CD4-positive, alpha-beta T cell treated with Interleukin-17A for 4 hours (primary cell): ENCODE results near the gene EDEM1.
"Not testable (repeated sequence)": the region's sequence is repeated elsewhere in the genome, so short reads cannot be mapped to it uniquely, and the experiment has no call there.

Experiments used
- DNase-seq: peaks from one replicate; pipeline ENCODE4 v3.0.0-alpha.2; 2020; ENCODE audit warnings: mixed read lengths

Gene EDEM1

GRCh38 chr3:5238545-5238944 lies 51.0 kb downstream of the EDEM1 start:
- no peak for DNase-seq

- DNase-seq, result no peak
Observed at GRCh38 chr3:5239602-5240001, 52.1 kb downstream of the EDEM1 start.

GRCh38 chr3:5240740-5241139 lies 53.2 kb downstream of the EDEM1 start:
- no peak for DNase-seq

DNA sequence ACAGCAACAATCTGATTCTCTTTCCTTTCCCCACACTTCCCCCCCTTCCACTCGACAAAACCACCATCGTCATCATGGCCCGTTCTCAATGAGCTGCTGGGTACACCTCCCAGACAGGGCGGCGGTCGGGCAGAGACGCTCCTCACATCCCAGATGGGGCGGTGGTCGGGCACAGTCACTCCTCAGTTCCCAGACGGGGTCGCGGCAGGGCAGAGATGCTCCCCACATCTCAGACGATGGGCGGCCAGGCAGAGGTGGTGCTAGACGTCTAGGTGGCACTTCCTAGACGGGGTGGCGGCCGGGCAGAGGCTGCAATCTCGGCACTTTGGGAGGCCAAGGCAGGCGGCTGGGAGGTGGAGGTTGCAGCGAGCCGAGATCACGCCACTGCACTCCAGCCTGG lies 55.3 kb downstream of the EDEM1 start:
- DNase-seq, result not testable (repeated sequence)

DNA sequence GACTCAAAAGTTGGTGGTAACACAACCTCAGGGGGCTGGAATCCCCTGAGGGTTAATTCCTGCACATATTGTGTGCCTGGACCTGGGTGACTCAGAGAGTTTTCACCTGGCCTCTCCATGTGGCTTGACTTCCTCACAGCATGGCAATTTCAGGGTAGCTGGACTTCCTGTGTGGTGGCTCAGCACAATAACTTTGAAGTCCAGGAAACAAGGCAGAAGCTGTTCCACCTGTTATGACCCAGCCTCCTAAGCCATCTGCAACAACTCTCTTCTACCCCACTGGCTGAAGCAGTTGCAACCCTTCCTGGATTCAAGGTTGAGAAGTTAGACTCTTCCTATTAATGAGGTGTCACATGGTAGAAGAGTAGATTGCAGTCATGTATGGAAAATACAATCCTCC lies 58.4 kb downstream of the EDEM1 start:
- DNase-seq, result no peak

GRCh38 chr3:5248822-5249221 lies 61.3 kb downstream of the EDEM1 start:
- no peak for DNase-seq

DNA sequence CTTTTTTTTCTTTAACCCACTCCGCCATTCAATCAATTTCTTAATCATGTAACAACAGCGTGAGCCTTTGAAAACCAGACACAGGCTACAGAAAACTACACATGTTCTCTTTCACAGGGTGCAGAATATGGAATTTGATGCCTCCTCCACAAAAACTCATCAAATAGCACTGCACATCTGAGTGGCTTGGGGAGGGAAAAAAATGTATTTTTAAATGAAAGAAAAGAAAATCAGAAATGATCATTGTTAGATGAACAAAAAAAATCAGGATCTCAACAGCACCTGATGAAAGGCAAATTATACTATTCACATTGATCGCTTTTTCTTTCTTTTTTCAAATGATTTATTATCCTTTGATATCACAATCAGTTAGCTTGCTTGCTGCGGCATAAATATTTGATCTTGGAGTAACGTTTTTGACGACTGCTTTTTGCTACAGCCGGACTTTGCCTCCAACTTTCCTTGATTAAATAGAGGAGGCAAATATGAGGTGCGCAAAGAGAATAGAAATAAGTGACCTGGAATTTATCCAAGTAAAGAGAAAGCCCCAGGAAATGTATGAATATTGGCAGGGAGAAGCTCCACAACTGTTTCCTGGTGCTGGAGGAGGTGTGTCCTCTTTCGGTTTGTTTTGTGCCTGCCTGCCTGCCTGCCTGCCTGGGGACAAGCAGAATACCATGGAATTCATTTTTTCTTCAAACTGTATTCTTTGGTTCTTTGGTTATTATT lies 63.1 kb downstream of the EDEM1 start:
- no peak for DNase-seq

DNA sequence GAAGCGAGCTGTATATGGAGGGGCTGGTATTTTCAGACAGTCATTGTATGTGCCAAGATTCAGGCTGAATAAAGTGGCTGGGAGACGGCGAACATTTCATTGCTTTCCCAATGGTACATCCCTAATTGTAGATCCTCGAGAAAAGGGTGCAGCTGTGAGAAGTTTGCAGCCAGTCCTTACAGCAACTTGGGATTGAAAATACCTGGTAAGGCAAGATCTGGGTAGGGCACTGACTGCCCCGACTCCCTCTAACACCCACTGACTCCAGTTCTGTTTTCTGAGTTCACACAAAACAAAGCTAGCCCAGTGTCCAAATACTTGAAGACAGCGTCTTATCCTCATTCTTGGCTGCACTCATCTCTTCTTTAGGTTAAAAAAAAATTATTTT lies 63.7 kb downstream of the EDEM1 start:
- DNase-seq, result no peak

DNA sequence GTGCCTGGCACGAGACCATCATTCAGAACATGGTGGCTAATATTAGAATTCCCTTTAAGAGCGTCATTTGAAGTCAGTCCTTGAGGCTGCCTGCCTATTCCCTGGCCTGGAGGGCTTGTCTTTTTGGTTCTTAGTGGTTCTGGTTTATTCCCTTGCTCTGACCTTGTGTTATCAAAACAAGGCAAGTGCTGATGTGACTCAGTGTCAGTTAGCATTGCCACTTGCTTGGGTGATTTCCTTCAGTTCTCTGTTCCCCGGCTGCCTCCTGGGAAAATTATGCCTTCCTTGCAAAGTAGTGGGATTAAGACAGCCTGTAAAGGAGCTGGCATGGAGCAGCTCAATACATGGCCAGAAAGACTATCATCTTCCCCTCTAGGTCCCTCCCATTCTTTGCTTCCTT lies 64.6 kb downstream of the EDEM1 start:
- no peak for DNase-seq

DNA sequence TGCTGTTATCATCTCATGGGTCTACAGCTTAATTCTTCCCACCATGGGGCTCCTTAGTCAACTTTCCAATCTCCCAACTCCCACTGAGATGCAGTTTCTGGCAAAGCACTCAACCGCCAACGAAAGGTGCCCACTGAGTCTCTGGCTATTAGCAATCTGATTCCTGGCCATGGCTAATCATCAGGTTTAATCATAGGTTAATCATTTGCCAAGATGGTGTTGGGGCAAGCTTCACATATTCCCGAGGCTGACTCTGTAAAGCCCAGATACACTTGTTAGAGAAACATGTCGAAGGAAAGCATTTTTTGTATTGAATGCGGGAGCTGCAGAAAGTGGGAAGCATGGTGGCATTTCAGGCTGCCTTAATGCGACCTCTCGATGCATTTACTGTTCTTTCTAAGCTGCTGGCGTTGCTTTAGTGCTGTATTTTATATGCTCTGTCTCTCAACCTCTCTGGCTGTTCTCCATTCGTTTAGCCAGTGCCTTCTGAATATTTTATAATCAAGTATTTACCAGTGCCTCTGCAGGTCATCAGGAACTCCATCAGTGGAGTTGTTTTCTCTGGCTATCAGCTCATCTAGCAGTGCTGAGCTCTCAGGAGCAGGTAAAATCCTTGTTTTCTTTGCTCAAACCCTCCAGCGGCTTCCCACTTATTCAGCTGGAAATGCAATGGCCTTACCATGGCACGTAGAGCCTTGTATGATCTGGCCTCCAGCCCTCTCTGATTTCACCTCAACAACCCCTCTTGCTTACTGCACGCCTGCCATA lies 67.0 kb downstream of the EDEM1 start:
- no peak for DNase-seq

DNA sequence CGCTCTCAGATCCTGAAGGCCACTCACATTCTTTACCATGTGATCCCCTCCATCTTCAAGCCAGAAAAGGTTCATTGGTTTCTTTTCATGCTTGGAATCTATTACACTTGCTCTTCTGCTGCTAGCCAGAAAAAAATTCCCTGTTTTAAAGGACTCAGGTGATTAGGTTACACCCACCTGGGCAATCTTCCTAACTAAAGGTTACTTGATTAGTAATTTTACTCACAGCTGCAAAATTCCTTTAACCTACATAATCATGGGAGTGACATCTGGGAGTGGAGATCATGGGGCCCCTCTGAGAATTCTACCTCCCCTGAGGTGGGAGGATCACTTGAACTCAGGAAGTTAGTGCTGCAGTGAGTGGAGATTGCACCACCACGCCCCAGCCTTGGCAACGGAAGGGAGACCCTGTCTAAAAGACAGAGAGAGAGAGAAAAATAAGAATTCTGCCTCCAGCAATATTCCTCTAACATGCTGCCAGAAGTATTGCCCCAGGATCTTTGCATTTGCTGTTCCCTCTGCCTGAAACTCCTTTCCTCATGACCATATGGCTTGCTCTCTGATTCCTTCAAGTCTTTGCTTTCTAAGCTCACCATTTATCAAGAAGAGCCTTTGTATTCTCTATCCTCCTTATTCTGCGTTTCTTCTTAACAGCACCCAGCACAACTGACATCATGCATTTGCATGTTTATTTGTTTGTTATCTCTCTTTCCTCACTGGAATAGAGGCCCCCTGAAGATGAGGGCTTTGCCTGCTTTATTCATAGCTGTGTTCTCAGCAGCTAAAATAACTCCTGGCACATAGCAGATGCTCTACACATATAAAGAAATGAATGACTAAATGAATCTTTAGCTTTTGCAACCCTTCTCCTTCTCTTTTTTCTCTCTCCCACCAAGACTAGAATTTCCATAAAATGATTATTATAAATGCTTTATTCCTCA lies 68.2 kb downstream of the EDEM1 start:
- DNase-seq, result no peak

GRCh38 chr3:5258526-5258925 lies 71.0 kb downstream of the EDEM1 start:
- DNase-seq, result no peak

DNA sequence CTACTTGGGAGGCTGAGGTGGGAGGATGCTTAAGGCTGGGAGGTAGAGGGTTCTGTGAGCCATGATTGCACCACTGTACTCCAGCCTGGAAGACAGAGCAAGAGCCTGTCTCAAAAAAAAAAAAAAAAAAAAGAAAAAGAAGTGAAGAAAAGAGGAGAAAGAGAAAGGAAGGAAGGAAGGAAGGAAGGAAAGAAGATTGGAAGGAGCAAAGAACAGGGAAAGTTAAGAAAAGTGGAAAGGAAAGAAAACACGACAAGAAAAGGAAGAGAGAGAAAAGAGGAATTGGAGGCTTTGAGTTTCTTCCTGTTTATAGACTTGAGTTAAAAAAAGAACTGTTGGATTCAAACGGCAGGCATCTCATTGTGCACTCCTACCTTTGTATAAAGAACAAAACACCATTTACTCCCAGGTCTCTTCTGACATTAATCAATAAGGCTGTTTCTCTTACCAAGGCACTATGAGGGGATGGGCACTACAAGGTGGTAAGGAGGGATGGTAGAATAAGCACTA lies 73.5 kb downstream of the EDEM1 start:
- no peak for DNase-seq

- no peak for DNase-seq
Observed at GRCh38 chr3:5262507-5262906, 75.0 kb downstream of the EDEM1 start.

DNA sequence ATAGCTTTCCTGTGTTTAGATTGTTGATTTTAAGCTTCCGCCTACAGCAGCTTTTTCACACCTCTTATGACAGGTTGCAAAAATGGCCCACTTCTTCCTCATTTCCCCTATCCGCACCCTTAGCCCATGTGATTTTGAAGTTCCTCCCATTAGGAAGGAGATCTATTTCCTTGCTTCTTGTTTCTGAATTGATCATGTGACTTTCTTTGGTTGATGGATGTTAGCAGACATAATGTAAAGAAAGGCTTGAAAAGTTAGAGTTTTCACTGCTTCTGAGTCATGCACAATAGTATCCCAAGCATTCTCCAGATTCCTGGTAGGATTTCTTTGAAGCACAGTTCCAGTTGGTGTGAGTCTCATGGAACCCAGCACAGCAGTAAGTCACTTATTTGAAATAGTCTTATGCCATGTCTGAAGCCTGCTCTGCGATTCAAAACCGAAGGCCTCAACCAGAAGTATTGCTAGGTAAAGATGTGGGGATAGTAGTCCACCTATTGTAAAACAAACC lies 76.6 kb downstream of the EDEM1 start:
- DNase-seq, result no peak

DNA sequence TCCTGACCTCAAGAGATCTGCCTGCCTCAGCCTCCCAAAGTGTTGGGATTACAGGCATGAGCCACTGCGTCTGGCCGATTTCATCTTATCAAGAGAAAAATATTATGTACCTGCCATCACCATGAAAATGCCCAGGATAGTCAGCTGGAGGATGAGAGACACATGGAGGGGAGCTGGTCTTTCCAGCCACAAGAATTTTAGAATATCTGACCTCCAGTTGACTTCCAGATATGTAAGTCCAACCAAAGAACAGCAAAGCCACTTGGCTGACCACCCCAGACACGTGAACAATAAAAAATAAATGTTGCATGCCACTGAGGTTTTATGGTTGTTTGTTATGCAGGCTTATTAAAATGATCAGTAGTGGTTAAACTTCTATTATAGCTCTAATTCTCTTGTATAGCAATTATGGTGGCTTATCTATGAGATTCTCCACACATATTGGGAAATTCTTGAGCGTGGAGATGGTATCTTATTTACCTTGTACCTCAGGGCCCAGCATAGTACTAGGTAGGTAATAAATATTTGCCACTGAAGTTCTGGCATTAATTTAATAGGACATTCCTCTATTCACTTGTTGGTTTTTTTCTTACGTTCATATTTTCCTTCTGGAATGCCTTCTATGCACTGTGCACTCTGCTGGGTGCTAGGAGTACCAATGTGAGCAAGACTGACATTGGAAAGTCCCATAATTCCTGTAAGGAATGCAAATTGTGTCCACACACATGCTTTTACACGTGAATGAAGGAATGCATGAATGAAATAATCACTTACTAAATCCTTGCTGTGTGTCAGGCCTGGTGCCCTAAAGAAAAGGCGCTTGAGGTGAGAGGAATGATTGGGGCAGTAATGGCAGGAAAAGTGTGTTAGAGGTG lies 77.6 kb downstream of the EDEM1 start:
- no peak for DNase-seq

- DNase-seq, result no peak
Observed at GRCh38 chr3:5267252-5267651, 79.7 kb downstream of the EDEM1 start.

DNA sequence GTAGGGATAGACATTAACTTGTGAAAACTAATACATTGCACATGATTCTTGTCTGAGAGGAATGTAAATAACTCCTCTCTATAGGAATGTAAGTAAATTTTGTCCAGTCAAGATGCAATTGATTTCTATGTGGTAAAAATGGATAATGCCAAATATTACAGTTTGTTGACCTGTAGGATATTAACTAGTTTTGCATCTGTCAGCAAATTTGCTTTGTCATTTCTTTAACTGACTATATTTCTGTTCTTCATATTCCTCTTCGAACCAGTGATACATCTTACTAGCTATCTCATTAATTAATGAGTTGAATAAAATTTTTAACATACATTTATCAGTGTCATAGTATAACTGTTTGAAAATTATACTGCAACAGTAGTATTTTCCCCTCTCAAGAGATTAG lies 80.4 kb downstream of the EDEM1 start:
- no peak for DNase-seq
